TTC549 (cell line): ENCODE measurements around the gene GMNN.

Experiments
- FAIRE-seq: peaks from 2 replicates; lab custom pipeline; 2012; peaks lifted over from hg19 to GRCh38; lab: Jason Lieb, UNC

The GMNN gene

DNA sequence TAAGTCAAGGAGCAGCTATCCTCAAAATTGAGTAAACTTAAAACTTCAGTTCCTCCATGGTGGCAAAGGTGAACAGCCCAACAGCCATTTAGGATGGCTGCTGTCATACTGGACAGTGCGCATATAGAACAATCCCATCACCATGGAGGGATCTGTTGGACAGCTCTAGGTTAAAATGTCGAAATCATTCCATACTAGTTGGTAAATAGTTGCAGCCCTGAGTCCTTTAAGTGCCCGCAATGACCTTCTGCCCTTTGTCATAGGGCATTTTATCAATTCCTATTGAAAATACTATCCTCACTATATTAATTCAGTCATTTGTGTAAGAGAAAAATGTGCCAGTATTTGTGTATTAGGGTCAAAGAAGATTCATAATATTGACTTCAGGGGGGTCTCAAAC lies 32.8 kb downstream of the GMNN start:
- no peak for FAIRE-seq

GRCh38 chr6:24809728-24810127 lies 35.0 kb downstream of the GMNN start:
- no peak for FAIRE-seq

- no peak for FAIRE-seq
Measured at GRCh38 chr6:24818346-24818745, 43.6 kb downstream of the GMNN start.

DNA sequence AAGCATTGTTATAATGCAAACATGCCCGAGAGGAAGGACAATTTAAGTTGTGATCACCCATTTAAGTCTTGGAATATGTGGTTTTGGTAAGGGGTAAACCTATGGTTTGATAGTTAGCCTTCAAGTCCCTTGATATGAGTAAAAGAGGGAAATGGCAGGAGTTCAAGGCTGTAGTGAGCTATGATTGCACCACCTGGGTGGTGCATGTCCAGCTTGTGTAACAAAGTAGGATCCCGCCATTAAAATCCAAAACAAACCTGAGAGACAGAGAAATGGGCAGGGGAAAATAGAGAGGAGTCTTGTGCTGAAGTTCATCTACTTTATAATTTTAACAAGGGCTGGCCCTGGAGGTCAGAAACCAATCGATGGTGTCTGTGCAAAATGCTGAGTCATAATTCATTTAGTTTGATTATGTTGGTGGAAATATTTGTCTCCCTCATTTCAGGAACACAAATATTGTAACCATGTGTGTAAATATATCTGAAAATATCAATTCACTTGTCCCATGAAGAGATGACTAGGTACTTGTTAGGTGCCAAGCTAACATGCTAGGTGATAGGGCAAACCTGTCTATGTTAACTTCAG lies 47.2 kb downstream of the GMNN start:
- no peak for FAIRE-seq

GRCh38 chr6:24822696-24823095 lies 48.0 kb downstream of the GMNN start:
- no peak for FAIRE-seq

- FAIRE-seq, result no peak
Measured at GRCh38 chr6:24823185-24823584, 48.4 kb downstream of the GMNN start.

DNA sequence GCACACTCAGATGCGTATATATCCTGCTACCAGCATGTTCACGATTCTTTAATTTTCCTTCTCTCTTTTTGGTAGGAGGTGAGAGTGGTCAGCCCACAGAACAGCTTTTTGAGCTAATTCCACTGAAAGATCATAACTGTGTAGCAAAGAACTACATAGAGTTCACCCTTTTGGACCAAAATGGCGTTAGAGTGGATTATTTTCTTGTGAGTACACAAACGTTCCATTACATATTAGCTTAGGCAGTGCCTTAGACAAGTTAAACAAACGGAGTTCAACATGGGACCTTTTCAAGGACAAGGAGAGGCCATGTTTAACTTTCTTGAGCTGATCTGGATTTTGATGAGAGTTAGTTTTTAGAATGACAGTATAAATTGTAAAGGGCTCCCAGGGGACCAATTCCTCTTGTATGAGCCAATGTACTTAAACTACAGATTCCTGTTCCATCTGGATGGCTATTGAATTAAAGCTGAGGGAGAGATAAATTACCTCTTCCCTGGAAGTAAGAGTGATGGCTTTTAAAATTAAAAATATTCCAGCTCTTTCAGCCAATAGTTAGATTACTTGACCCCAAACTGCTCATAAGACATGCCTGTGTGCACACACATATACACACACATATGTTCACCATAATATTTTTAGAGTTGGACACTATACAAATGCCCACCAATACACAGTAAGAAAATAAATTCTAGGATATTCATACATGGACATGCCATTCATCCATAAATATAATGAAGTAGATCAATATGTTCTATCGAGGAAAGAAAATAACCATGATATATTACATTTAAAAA lies 49.6 kb downstream of the GMNN start:
- FAIRE-seq, result no peak

DNA sequence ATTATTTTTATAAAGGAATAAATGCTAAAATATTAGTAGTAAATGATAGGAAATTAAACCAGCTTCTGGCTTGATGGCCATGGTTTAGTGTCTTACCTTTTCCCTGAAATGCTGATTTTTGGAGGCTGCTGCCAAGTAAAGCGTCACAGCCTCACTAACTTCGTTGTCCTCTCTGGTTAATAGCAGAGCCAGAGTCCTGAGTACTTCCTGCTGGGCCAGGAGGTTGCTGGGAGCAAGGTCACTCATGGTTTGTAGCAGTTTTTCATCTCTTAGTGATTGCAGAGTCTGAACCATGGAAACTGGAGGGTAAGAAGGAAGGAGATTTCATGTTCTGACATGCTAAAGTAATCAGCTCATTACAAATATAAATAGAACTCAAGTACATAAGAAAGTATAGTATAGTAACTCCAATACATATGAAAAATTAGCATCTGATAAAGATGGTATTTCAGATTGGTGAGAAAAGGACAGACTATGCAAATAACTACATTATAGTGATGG lies 50.4 kb downstream of the GMNN start:
- FAIRE-seq, result no peak

GRCh38 chr6:24827162-24827561 lies 52.4 kb downstream of the GMNN start:
- FAIRE-seq, result no peak

DNA sequence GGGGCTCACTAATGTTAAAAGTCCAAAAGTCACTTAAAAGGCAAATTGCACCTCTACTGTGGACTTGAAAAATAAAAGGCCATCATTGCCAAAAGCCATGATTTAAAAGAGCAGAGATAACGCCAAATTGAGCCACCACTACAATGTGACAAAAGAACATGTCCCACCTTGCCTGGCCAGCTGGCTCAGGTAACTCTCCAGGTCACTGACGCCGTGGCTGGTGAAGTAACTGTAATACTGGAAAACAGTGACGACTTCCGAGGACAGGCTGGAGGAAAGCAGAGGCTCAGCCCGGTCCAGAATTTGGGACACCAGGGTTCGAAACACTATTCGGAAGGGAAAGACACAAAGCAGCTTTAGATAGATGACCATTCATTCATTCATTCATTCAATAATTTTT lies 53.2 kb downstream of the GMNN start:
- FAIRE-seq, result no peak

DNA sequence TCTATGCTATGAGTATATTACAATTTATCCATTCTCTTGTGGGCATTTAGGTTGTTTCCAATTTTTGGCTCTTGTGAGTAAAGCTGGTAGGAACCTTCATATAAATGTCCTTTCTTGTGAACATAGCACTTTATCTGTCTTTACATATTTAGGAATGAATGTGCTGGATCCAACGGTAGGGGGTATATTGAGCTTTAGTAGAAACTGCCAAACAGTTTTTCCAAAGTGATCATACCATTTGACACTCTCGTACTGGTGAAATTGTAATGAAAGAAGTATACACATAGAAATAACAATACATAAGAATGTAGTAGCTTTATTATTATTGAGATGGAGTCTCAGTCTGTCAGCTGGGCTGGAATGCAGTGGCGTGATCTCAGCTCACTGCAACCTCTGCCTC lies 54.9 kb downstream of the GMNN start:
- no peak for FAIRE-seq

GRCh38 chr6:24831771-24832716 lies 57.3 kb downstream of the GMNN start:
- FAIRE-seq, result no peak

DNA sequence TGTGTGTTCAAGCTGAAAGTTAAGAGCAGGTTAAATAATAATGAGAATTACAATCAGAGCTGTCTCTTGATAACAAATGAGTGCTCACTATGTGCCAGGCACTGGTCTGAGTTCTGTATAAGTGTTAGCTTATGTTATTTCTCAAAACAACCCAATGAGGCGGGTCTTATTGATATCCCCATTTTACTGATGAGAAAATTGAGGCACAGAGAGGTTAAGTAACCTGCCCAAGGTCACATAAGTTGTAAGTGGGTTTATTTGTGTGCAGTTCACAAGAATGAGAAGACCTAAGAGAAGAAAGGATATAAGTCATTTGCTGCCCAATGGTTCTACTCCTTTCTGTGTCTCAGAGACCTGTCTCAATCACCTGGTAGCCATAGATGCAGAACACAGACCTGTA lies 58.1 kb downstream of the GMNN start:
- no peak for FAIRE-seq

GRCh38 chr6:24833711-24834386 lies 59.1 kb downstream of the GMNN start:
- no peak for FAIRE-seq
